Measurements from ENCODE around the gene HES1.

- no peak for TF ChIP-seq POLR2AphosphoS5 (IDR thresholded peaks at IDR 0.05; ENCODE audit: low read depth, low read length)
- TF ChIP-seq SIN3A (IDR thresholded peaks at IDR 0.05; ENCODE audit: borderline replicate concordance, insufficient read depth, low read length) = no peak
- TF ChIP-seq TAF1 (IDR thresholded peaks at IDR 0.05; ENCODE audit: borderline replicate concordance, insufficient read depth, low read length) = no peak
- no peak for TF ChIP-seq REST (IDR thresholded peaks at IDR 0.05; ENCODE audit: insufficient read depth in 1 of 2, low read depth in 2 of 2, low read length in 2 of 2)
These were observed 6.4 kb downstream of the HES1 start for GRCh38 chr3:194142156-194142910.
